Measurements from ENCODE around the gene POU2F1. TPM values are rescaled to one million over a fixed set of nuclear protein-coding genes. Genes with fewer than 3 reads are reported as not detected.

Gene POU2F1
- total RNA-seq, 4 donors from 2014 or later, result 11.5 to 23.1 (median 17.0) TPM

- TF ChIP-seq CTCF (IDR thresholded peaks at IDR 0.05) (peak; percentile 33 to 66 (median 54)), POLR2A (IDR thresholded peaks at IDR 0.05) (no peak)
- Histone ChIP-seq H3K27me3 (no peaks in the 10 kb centered on the region), H3K9me3 (no peaks in the 10 kb centered on the region), H3K27ac (no peak overlapping the region), H3K4me1 (no peaks in the 10 kb centered on the region), H3K36me3 (peaks cover 0 to 23% (median 0%) of the 10 kb centered on the region in 3 donors), H3K4me3 (no peak overlapping the region)
- DNase-seq, result peak in 2 of 3 donors; percentile 57 to 79
Observed at GRCh38 chr1:167401260-167401873, 180.7 kb downstream of the POU2F1 start.

- Histone ChIP-seq H3K4me3 (no peak overlapping the region), H3K27me3 (no peaks in the 10 kb centered on the region), H3K27ac (no peak overlapping the region), H3K4me1 (no peaks in the 10 kb centered on the region), H3K36me3 (peaks cover 0 to 8% (median 0%) of the 10 kb centered on the region in 3 donors), H3K9me3 (no peaks in the 10 kb centered on the region)
- DNase-seq, result no peak
- TF ChIP-seq CTCF (IDR thresholded peaks at IDR 0.05) (no peak), POLR2A (IDR thresholded peaks at IDR 0.05) (no peak)
Observed at GRCh38 chr1:167404161-167404888, 183.6 kb downstream of the POU2F1 start.

GRCh38 chr1:167404908-167405307 is 184.2 kb downstream of the POU2F1 start:
- no peak overlapping the region for H3K27ac ChIP-seq
- TF ChIP-seq POLR2A (IDR thresholded peaks at IDR 0.05), result no peak
- peaks cover 0 to 5% (median 0%) of the 10 kb centered on the region in 3 donors for H3K36me3 ChIP-seq
- H3K4me3 ChIP-seq, result no peak overlapping the region
- no peaks in the 10 kb centered on the region for H3K9me3 ChIP-seq
- DNase-seq, result no peak
- H3K4me1 ChIP-seq, result no peaks in the 10 kb centered on the region
- H3K27me3 ChIP-seq, result no peaks in the 10 kb centered on the region

- no peak overlapping the region for H3K4me3 ChIP-seq
- TF ChIP-seq CTCF (IDR thresholded peaks at IDR 0.05) (no peak), POLR2A (IDR thresholded peaks at IDR 0.05) (no peak)
- H3K9me3 ChIP-seq, result no peaks in the 10 kb centered on the region
- no peaks in the 10 kb centered on the region for H3K27me3 ChIP-seq
- no peak overlapping the region for H3K27ac ChIP-seq
- no peaks in the 10 kb centered on the region for H3K4me1 ChIP-seq
- H3K36me3 ChIP-seq, result peaks cover 0 to 22% (median 0%) of the 10 kb centered on the region in 3 donors
- DNase-seq, result no peak
Observed at GRCh38 chr1:167408355-167408754, 187.7 kb downstream of the POU2F1 start.

- Histone ChIP-seq H3K27me3 (no peaks in the 10 kb centered on the region), H3K36me3 (peaks cover 0 to 28% (median 0%) of the 10 kb centered on the region in 3 donors), H3K4me1 (no peaks in the 10 kb centered on the region), H3K9me3 (no peaks in the 10 kb centered on the region), H3K4me3 (no peak overlapping the region), H3K27ac (no peak overlapping the region)
- DNase-seq, result no peak
- TF ChIP-seq POLR2A (IDR thresholded peaks at IDR 0.05) (no peak), CTCF (IDR thresholded peaks at IDR 0.05) (peak in 4 of 6 experiments; percentile 20 to 38 (median 34))
Observed at GRCh38 chr1:167409183-167409582, 188.5 kb downstream of the POU2F1 start.

- Histone ChIP-seq H3K36me3 (peaks cover 0 to 35% (median 0%) of the 10 kb centered on the region in 3 donors), H3K27ac (no peak overlapping the region), H3K4me3 (no peak overlapping the region), H3K4me1 (no peaks in the 10 kb centered on the region), H3K27me3 (no peaks in the 10 kb centered on the region), H3K9me3 (no peaks in the 10 kb centered on the region)
- no peak for DNase-seq
- no peak for TF ChIP-seq POLR2A (IDR thresholded peaks at IDR 0.05)
- TF ChIP-seq CTCF (IDR thresholded peaks at IDR 0.05), result no peak
Observed at GRCh38 chr1:167412072-167412471, 191.4 kb downstream of the POU2F1 start.

All from Peyer's patch (tissue), 4 donors.